Activated CD4-positive, alpha-beta T cell treated with anti-CD3 and anti-CD28 coated beads, Interleukin-2, amount 50 U/mL, for 24 hours (primary cell): ENCODE data around the gene ADSS1.
A peak's percentile ranks its signal among the peaks of the same experiment; 100 is the strongest.

ENCODE experiments used
- DNase-seq, 2 donors: peaks; one replicate each; pipeline ENCODE4 v3.0.0-alpha.2; 2020; ENCODE audit warnings: low read depth in 1 of 2, low spot score in 1 of 2

Gene ADSS1

DNA sequence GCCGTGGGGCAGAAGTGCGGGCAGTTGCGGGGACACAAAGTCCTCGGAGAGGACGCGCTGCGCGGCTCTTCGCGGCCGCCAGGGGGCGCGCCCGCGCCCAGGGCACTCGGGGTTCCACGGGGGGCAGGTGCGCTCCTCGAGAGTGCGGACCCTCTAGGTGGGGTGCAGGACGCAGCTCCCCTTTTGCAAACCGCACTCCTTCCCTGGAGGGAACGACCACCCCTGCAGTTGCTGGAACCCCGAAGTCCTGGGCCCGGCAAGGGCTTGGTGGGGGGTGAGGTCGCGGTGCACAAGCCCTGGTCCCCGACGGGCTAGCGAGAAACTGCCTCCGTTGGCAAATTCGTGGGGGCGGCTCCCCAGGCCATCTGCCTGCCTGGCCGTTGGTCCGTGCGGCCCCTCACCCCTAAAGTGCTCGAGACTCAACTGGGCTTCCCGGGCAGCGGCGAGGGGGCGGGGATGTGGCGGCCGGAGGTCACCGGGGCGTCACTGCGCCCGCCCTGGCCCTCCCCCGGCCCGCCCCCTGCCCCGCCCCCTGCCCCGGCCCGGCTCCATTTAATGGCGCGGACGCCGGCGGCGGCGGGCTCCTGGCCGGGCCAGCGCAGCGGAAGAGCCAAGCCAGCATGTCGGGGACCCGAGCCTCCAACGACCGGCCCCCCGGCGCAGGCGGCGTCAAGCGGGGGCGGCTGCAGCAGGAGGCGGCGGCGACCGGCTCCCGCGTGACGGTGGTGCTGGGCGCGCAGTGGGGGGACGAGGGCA, at the start of gene ADSS1:
TSS of gene ADSS1 (plus strand) at position 579 of the 756 bp plus-strand sequence. CDS start at position 621, 42 bp downstream.
- peak; percentile 32 to 47 for DNase-seq

DNA sequence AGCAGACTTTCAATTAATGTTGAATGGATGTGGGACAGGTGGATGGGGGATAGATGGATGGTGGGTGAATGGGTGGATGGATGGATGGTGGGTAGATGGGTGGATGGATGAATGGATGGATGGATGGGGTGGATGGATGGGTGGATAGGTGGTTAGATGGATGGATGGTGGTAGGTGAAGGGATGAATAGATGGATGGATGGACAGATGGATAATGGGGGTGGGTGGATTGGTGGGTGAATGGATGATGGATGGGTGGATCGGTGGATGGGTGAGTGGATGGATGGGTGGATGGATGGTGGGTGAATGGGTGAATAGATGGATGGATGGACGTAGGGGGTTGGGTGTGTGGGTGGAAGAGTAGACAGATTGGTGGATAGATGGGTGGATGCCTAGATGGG, 48.6 kb upstream of the ADSS1 start:
- no peak for DNase-seq

DNA sequence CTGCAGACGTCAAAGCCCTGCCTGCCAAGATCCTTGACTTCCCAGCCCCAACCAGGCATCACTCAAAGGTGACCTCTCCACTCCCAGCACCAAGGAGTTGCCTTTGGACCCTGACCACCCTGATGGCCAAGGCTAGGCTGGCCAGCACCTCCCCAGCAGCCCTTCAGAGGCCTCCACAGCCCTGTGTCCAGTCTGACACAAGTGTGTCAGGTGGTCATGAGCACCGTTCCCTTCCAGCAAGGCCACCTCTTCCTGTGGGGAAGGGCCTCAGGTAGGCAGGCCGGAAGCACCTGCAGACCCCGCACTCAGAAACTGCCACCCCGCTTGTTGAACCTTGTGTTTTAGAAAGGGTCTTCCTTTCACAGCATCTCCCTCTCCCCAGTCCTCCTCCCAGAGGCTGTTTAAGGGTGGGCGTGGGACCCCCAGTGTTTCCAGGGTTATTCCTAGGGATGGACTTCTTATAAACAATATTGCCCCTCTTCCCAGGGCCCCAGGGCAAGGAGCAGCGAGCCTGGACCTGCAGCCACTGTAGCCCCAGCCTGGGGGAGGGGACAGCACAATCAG, 47.8 kb upstream of the ADSS1 start:
- no peak for DNase-seq

DNA sequence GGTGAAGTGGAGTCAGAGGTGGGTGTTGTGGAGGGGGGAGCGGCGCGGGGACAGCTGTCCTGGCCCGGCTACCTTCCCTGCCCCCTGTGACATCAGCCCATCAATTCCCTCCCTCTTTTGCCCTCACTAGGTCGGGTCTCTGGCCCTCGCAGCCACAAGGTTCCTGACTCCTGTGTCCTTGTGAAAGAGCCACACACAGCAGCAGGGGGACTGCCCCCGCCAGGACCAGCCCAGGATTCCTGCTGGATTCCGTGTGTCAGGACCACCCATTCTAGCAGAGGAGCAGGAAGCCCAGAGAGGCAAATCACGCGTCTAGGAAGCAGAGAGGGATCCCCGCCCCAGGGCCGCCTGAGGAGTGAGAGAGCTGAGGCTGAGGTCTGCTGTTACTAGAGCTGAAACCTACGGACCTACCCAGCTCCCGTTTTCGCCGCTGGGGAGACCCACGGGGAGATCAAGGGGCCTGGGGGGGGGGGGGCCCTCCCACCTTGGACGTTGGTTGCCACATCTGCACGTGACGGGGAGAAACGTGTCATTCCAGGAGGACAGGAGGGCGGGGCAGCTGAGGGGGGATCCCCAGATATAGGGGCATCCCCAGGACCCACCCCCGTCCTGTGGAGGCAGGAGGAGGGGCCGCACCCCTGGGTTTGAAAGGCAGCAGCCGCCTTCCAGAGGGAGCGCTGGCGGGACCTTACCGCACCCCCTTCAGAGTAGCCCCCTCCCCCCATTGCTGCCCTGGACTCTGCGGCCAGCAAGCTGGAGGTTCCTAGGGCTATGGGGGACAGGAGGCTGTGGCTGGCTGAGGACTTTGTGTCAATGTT, 47.1 kb upstream of the ADSS1 start:
- DNase-seq = peak in 1 of 2 donors; percentile 53

- DNase-seq = peak; percentile 65 to 71
Observed at GRCh38 chr14:104677512-104678332, 46.3 kb upstream of the ADSS1 start.

DNA sequence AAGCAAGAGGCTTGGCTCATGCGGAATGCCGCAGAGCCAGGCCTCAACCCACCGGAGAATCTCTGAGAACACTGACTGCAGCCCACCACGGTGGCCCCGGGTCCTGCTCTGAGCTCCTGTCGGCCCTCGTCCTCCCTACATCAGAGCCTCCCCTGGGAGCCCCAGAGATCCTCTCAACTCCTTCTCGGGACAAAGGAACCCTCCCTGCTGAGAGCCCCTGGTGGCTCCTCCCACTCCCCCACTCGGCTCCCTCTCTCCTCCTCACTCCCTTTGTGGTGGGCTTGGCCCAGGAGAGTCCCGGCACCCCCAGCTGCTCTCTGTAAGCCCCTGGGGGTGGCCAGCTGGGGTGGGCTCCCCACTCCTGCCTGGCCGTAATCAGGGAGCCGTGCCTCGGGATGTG, 45.7 kb upstream of the ADSS1 start:
- DNase-seq = no peak

DNA sequence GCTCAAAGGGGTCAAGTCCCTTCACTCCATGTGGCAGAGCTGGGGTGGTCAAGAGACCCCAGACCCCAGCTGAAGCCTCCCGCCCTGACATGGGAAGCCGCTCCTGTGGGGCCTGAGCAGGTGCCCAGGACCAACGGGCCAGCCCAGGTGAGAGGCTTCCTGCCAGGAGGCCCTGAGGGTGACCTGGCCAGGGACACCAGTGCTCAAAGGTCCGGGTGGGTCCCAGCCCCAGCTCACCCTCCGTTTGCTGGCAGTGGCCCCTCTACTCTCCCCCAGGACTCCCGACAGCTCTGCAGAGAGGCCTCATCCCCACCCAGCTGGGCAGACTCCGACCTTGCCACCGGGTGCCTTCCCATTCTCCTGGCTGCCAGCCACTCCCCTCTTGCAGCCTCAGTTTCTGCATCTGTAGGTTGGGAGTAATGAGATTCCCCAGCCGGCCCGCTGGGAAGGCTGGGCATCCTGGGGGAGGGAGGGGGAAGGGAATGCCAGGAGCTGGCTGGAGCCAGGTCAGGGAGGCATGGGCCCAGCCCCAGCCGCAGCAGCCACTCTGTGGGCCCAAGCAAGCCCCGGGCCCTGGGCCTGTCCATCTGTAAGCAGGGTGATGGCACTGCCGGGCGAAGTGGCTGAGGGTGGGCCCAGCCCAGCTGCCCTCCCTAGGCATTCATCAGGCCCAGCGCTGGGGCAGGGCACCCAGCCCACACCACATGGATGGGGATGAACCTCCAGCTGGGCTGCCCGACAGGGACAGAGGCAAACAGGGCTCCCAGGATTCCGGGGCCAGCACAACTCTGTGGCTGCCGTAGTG, 44.9 kb upstream of the ADSS1 start:
- DNase-seq = no peak

- DNase-seq = no peak
Observed at GRCh38 chr14:104680056-104680805, 43.8 kb upstream of the ADSS1 start.

DNA sequence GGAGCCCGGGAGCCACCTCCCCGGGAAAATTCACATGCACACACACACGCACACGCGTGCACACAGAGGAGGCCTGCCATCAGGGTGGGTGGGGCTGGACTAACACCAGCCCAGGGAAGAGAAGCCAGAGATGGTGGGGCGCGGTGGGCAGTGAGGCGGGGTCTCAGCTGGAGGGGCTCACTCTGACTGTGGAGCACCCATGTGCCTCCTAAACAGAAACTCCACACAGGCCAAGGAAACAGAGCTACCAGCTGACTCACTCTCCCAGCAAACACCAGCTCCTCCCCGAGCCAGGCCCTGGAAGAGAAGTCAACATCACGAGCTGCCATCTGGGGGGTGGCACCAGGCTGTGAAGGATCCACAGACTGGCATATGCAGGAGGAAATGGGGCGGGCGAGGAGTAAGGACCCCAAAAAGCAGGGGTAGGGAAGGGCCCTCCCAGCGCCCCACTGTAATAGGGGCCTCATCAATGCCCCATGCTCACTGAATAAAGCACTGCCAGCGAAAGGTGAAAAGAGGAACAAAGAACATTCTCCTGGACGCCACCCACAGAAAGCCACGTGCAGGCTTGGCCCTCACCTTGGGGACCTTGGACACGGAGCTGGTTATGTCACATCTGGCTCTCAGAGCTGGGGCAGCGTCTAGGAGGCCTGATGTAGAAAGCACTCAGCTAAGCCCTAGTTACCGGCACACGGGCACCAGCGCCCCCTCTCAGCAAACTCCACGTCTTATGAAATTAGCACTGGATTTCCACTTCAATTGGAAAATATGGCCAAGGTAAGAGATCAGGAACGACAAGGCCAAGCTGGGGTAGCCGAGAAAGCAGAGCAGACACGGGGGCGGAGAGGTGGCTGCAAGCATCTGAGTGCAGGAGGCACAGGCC, 43.0 kb upstream of the ADSS1 start:
- DNase-seq = no peak

- DNase-seq = no peak
Observed at GRCh38 chr14:104681689-104682074, 42.3 kb upstream of the ADSS1 start.

GRCh38 chr14:104682107-104682593, 41.9 kb upstream of the ADSS1 start:
- no peak for DNase-seq

DNA sequence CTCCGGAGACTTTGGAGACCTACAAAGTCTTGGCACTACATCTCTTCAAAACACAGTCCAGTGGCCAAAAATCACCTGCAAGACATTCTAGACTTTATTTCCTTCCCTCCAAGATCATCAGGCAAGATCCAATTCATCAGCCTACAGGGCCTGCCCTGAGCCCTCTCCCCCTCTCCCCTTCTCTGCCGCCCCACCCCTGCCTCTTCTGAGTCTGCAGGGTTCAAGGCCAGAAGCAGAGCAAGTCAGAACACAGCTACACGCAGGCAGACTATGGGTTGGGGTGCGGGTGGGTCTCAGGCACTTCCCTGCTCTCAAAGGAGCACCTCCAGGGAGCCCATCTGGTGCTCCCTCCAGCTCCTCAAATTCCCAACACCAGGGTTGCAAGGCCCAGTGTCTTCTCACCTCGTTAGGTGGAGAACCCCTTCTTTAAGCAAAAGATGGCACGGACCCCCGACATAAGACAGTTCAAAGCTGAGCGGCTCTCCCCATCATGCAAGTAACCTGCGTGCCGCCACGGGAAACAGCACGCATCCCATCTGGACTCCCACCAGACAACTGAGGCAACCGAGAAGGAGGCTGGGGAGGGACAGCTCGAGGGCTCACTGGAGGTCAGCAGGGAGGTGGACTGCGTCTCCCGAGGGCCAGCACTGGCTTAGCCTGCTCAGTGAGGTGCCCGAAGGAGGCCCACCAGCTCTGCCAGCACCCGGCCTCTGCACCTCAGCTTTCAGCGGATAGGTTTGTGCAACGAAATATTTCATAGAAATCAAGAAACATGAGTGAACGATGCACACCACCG, 40.2 kb upstream of the ADSS1 start:
- DNase-seq = no peak

- no peak for DNase-seq
Observed at GRCh38 chr14:104684449-104684821, 39.6 kb upstream of the ADSS1 start.

GRCh38 chr14:104685216-104685997, 38.6 kb upstream of the ADSS1 start:
- DNase-seq = no peak

DNA sequence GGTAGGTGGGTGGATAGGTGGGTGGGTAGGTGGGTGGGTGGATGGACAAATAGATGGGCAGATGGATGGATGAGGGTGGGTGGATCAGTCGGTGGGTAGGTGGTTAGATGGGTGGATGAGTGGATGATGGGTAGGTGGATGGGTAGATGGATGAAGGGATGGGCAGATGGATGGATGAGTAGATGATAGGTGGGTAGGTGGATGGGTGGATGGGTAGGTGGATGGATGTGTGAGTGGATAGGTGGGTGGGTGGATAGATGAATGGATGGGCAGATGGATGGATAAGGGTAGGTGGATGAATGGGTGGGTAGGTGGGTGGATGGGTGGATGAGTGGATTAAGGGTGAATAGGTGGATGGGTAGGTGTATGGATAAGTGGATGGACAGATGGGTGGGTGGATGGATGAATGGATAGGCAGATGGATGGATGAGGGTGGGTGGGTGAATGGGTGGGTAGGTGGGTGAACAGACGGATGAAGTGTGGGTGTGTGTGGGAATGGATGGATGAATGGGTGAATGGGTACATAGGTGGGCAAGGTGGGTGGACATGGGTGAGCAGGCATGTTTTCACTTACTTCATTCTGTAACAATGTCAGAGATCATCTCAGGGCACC, 37.9 kb upstream of the ADSS1 start:
- no peak for DNase-seq
